GM13977 (cell line): ENCODE results near the gene SERPINA1.

Source experiments
- DNase-seq: peaks from one replicate; pipeline ENCODE4 v3.0.0; 2012; ENCODE audit warnings: low spot score
- in situ Hi-C: fragments of 300-500 bp; cut with MboI; formaldehyde crosslinking; loops from one replicate; pipeline ENCODE4 v1.12.0; 2022; ENCODE audit warnings: low sequenced_read_pairs, low pct_unique_long_range_greater_than_20kb, mixed read lengths, inconsistent platforms; ENCODE audit not compliant: unreplicated experiment
- TF ChIP-seq, protein P1 (sequence below): IDR thresholded peaks from 2 replicates; pipeline ENCODE4 v1.5.1; 2012; ENCODE audit warnings: mild to moderate bottlenecking, control low read depth; ENCODE audit not compliant: insufficient read depth; ENCODE audit errors: extremely low read depth, missing control alignments

Gene SERPINA1

DNA sequence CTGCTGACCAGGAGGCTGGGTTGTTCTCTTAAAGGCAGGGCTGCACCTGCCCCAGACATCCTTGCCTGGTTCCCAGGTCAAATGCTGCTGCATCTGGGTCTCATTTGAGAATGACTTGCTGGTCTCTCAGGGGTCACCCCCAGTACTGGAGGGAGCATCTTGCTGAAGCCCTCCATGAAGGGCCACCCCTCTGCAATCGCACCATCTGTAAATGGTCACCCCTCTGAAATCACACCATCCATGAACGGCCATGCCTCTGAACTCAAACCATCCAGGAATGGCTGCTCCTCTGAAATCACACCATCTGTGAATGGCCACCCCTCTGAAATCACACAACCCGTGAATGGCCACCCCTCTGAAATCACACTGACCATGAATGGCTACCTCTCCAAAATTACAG lies 58.0 kb downstream of the SERPINA1 start:
- DNase-seq = no peak
- in situ Hi-C loops = no loop called here
- TF ChIP-seq, protein P1, sequence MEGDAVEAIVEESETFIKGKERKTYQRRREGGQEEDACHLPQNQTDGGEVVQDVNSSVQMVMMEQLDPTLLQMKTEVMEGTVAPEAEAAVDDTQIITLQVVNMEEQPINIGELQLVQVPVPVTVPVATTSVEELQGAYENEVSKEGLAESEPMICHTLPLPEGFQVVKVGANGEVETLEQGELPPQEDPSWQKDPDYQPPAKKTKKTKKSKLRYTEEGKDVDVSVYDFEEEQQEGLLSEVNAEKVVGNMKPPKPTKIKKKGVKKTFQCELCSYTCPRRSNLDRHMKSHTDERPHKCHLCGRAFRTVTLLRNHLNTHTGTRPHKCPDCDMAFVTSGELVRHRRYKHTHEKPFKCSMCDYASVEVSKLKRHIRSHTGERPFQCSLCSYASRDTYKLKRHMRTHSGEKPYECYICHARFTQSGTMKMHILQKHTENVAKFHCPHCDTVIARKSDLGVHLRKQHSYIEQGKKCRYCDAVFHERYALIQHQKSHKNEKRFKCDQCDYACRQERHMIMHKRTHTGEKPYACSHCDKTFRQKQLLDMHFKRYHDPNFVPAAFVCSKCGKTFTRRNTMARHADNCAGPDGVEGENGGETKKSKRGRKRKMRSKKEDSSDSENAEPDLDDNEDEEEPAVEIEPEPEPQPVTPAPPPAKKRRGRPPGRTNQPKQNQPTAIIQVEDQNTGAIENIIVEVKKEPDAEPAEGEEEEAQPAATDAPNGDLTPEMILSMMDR = no peak

DNA sequence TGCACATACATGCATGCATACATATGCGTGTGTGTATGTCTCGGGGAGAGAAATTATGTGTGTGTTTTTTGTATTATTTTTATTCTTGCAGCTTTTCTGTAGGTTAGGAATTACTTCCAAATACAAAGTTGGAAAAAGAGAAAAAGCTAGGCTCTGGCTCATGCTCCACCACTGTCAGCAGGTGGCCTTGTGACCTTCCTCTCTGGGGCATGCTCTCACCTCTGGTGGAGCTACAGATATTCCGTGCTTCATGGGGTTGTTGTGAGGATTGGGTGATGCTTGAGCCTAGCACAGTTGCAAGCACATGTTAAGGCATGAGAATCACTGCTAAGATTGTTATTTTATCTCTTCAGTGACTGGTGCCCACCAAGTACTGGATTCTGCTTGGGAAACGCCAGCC lies 58.5 kb downstream of the SERPINA1 start:
- TF ChIP-seq, protein P1 = no peak
- in situ Hi-C loops = no loop called here
- no peak for DNase-seq

DNA sequence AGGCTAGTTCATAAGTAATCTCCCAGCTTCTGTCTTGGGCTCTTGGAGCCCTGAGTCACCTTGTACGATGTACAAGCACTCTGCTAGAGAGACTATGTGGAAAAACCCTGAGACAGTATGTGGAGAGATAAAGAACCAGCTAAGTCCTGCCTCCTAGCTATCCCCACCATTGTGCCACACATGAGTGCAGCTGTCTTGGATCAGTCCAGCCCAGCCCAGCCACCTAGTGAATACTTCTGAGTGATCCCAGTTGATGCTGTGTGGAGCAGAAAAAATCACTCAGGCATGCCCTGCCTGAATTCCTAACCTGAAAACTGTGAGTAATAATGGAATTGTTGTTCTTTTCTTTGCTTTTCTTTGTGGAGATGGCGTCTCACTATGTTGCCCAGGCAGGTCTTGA lies 60.2 kb downstream of the SERPINA1 start:
- TF ChIP-seq, protein P1 = no peak
- DNase-seq = no peak
- in situ Hi-C loops = no loop called here
